ENCODE results near the gene PLXDC1.
A peak's percentile ranks its signal among the peaks of the same experiment; 100 is the strongest.

PLXDC1 gene

GRCh38 chr17:39071573-39071972, 79.9 kb downstream of the PLXDC1 start:
- H3K9me3 ChIP-seq (replicated peaks; ENCODE audit: insufficient read depth, low read length), result no peaks in the 10 kb centered on the region
- no peaks in the 10 kb centered on the region for H3K9me2 ChIP-seq (replicated peaks; ENCODE audit: insufficient read depth, low read length)
- DNase-seq, result no peak
- H3K4me1 ChIP-seq (ENCODE audit: low read length), result no peaks in the 10 kb centered on the region
- H3K4me2 ChIP-seq (ENCODE audit: low read depth, low read length), result no peak overlapping the region
- no peaks in the 10 kb centered on the region for H4K20me1 ChIP-seq (ENCODE audit: insufficient read depth, low read length)
- no peaks in the 10 kb centered on the region for H3F3A ChIP-seq (ENCODE audit: insufficient read depth, low read length)
- no peak overlapping the region for H3K9ac ChIP-seq (ENCODE audit: low read length)
- H3K36me3 ChIP-seq (replicated peaks; ENCODE audit: insufficient read depth, low read length), result no peaks in the 10 kb centered on the region
- no peak overlapping the region for H3K4me3 ChIP-seq (ENCODE audit: low read length)
- TF ChIP-seq CTCF (IDR thresholded peaks at IDR 0.05; ENCODE audit: low read length), result no peak
- TF ChIP-seq EZH2phosphoT487 (IDR thresholded peaks at IDR 0.05; ENCODE audit: low read length), result no peak
- no peak for TF ChIP-seq EZH2 (optimal IDR thresholded peaks at IDR 0.05; ENCODE audit: low read depth, low read length)
- no peak overlapping the region for H3K27ac ChIP-seq (ENCODE audit: low read length)
- H3K27me3 ChIP-seq (replicated peaks; ENCODE audit: insufficient read depth, low read length), result no peaks in the 10 kb centered on the region
- H2AFZ ChIP-seq (ENCODE audit: low read length), result no peak overlapping the region
- no peaks in the 10 kb centered on the region for H3K79me2 ChIP-seq (ENCODE audit: low read length)

GRCh38 chr17:39069114-39069756, 82.2 kb downstream of the PLXDC1 start:
- no peak for TF ChIP-seq EZH2 (optimal IDR thresholded peaks at IDR 0.05; ENCODE audit: low read depth, low read length)
- TF ChIP-seq CTCF (IDR thresholded peaks at IDR 0.05; ENCODE audit: low read length), result peak; percentile 60
- Histone ChIP-seq H3K4me1 (ENCODE audit: low read length) (no peaks in the 10 kb centered on the region), H3K4me2 (ENCODE audit: low read depth, low read length) (no peak overlapping the region), H3K9me2 (replicated peaks; ENCODE audit: insufficient read depth, low read length) (no peaks in the 10 kb centered on the region), H3K9ac (ENCODE audit: low read length) (no peak overlapping the region), H3K4me3 (ENCODE audit: low read length) (no peak overlapping the region), H3K27me3 (replicated peaks; ENCODE audit: insufficient read depth, low read length) (no peaks in the 10 kb centered on the region), H3K27ac (ENCODE audit: low read length) (no peak overlapping the region), H3K9me3 (replicated peaks; ENCODE audit: insufficient read depth, low read length) (no peaks in the 10 kb centered on the region), H3K36me3 (replicated peaks; ENCODE audit: insufficient read depth, low read length) (no peaks in the 10 kb centered on the region), H2AFZ (ENCODE audit: low read length) (no peak overlapping the region), H3F3A (ENCODE audit: insufficient read depth, low read length) (no peaks in the 10 kb centered on the region), H4K20me1 (ENCODE audit: insufficient read depth, low read length) (no peaks in the 10 kb centered on the region), H3K79me2 (ENCODE audit: low read length) (no peaks in the 10 kb centered on the region)
- peak; percentile 39 for DNase-seq

GRCh38 chr17:39064819-39065218, 86.6 kb downstream of the PLXDC1 start:
- TF ChIP-seq CTCF (IDR thresholded peaks at IDR 0.05; ENCODE audit: low read length) (no peak), EZH2 (optimal IDR thresholded peaks at IDR 0.05; ENCODE audit: low read depth, low read length) (no peak), EZH2phosphoT487 (IDR thresholded peaks at IDR 0.05; ENCODE audit: low read length) (no peak)
- Histone ChIP-seq H3K79me2 (ENCODE audit: low read length) (no peaks in the 10 kb centered on the region), H3K4me2 (ENCODE audit: low read depth, low read length) (no peak overlapping the region)

More at GRCh38 chr17:39064819-39065218, 86.6 kb downstream of the PLXDC1 start:
- no peak overlapping the region for H2AFZ ChIP-seq (ENCODE audit: low read length)
- no peaks in the 10 kb centered on the region for H3K9me2 ChIP-seq (replicated peaks; ENCODE audit: insufficient read depth, low read length)
- DNase-seq, result no peak
- H3K27ac ChIP-seq (ENCODE audit: low read length), result no peak overlapping the region
- no peaks in the 10 kb centered on the region for H3K27me3 ChIP-seq (replicated peaks; ENCODE audit: insufficient read depth, low read length)
- H3K9me3 ChIP-seq (replicated peaks; ENCODE audit: insufficient read depth, low read length), result no peaks in the 10 kb centered on the region
- no peak overlapping the region for H3K9ac ChIP-seq (ENCODE audit: low read length)
- H3K4me3 ChIP-seq (ENCODE audit: low read length), result no peak overlapping the region
- no peaks in the 10 kb centered on the region for H3K36me3 ChIP-seq (replicated peaks; ENCODE audit: insufficient read depth, low read length)
- H3K4me1 ChIP-seq (ENCODE audit: low read length), result no peaks in the 10 kb centered on the region
- no peaks in the 10 kb centered on the region for H3F3A ChIP-seq (ENCODE audit: insufficient read depth, low read length)
- no peaks in the 10 kb centered on the region for H4K20me1 ChIP-seq (ENCODE audit: insufficient read depth, low read length)
